Mononuclear cell (primary cell): ENCODE measurements around the gene ZNF320. TPM values are rescaled to one million over a fixed set of nuclear protein-coding genes. Genes with fewer than 3 reads are reported as not detected.
"Not testable (repeated sequence)": the region's sequence is repeated elsewhere in the genome, so short reads cannot be mapped to it uniquely, and the experiment has no call there.

ENCODE experiments used
- H3K27me3 ChIP-seq: 2 replicates; pipeline ENCODE4 v1.6.0; 2011; ENCODE audit warnings: low read length, control low read depth; ENCODE audit not compliant: insufficient read depth
- H3K4me1 ChIP-seq: 2 replicates; pipeline ENCODE4 v1.5.1; 2011; ENCODE audit warnings: mild to moderate bottlenecking, low read length, control low read depth; ENCODE audit not compliant: insufficient read depth
- H3K4me3 ChIP-seq: 2 replicates; pipeline ENCODE4 v1.5.1; 2011; ENCODE audit warnings: mild to moderate bottlenecking, low read length, moderate library complexity
- H3K9me3 ChIP-seq: 2 replicates; pipeline ENCODE4 v1.5.1; 2011; ENCODE audit warnings: low read depth, mild to moderate bottlenecking, control low read depth, low read length
- total RNA-seq: library from RNA; depleted of rRNA; stranded (reverse); fragments of >200 nt; gene quantifications from one replicate; pipeline ENCODE4 v1.2.3, GENCODE V29; 2012

ZNF320 gene
- total RNA-seq, 1 donor, result not detected

DNA sequence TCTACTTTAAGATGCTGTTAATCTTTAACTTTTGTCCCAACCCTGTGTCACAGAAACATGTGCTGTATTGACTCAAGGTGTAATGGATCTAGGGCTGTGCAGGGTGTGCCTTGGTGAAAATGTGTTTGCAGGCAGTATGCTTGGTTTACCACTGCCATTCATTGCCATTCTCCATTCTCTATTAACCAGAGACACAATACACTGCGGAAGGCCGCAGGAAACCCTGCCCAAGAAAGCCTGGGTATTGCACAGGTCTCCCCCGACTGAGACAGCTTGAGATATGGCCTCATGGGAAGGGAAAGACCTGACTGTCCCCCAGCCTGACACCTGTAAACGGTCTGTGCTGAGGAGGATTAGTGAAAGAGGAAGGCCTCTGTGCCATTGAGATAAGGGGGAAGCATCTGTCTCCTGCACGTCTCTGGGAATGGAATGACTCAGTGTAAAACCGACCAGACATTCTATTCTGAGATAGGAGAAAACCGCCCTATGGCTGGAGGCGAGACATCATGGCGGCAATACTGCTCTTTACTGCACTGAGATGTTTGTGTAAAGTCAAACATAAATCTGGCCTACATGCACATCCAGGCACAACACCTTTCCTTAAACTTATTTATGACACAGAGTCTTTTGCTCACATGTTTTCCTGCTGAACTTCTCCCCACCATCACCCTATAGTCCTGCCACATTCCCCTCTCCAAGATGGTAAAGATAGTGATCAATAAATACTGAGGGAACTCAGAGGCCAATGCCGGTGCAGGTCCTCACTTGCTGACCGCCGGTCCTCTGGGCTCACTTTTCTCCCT lies 38.9 kb upstream of the ZNF320 start:
- no peaks in the 10 kb centered on the region for H3K9me3 ChIP-seq

DNA sequence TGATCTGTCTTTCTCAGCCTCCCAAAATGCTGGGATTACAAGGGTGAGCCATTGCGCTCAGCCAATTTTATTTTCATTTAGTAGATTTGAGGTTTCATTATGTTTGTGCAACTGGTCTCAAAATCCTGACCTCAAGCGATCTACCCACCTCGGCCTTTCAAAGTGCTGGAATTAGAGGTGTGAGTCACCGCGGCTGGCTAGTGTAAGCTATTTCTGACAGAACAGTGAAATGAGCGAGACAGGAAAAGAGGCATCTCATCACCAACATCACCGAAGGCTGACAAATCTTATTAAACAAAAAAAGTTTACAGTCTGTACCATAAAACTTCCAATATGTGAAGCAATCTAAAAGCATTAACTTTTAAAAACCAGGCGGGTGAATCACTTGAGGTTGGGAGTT lies 38.0 kb upstream of the ZNF320 start:
- H3K27me3 ChIP-seq, result no peaks in the 10 kb centered on the region
- peaks cover 28% of the 10 kb centered on the region for H3K4me1 ChIP-seq
- H3K9me3 ChIP-seq, result no peaks in the 10 kb centered on the region
- H3K4me3 ChIP-seq, result no peak overlapping the region

More for the DNA sequence above, 38.9 kb upstream of the ZNF320 start:
- H3K27me3 ChIP-seq, result no peaks in the 10 kb centered on the region
- peaks cover 31% of the 10 kb centered on the region for H3K4me1 ChIP-seq
- H3K4me3 ChIP-seq, result no peak overlapping the region

DNA sequence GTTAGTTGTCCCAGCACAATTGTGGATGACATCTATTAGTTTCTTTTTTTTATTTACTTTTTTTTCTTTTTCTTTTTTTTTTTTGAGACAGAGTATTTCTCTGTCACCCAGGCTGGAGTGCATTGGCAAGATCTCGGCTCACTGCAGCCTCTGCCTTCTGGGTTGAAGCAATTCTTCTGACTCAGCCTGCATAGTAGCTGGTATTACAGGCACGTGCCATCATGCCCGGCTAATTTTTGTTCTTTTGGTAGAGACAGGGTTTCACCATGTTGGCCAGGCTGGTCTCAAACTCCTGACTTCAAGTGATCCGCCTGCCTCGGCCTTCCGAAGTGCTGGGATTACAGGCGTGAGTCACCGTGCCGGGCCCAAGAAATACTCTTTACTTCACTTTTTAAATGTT lies 27.2 kb upstream of the ZNF320 start:
- not testable (repeated sequence) for H3K9me3 ChIP-seq, H3K27me3 ChIP-seq, H3K4me3 ChIP-seq
- H3K4me1 ChIP-seq, result peaks cover 28% of the 10 kb centered on the region

DNA sequence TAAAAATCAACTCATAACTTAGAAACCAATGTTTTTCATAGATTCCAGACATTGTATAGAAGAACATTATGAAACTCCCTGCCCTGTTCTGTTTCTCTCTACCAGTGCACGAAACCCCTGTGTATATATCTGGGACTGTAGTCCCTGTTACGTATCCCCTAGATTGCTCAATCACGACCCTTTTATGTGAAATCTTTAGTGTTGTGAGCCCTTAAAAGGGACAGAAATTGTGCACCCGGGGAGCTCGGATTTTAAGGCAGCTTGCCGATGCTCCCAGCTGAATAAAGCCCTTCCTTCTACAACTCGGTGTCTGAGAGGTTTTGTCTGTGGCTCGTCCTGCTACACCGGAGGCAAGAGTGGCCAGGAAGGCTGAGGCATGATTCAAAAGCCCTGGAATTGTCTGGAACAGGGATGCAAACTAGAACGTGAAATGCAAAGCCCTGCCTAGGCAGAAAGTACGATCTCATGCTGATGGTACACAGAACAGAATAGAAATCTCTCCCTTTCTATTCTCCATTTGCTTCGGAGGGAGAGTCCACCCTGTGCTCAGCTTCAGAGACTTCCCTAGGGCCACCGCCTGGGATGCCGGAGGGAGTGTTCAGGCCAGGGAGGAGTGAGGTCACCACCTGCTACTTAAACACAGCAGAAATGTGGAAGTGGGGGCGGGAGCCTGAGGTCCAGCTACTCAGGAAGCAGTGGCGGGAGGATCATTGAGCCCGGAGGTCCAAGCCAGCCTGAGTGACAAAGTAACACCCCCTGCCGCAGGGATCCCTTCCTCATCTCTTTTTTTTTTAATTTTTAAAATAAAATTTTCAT lies 26.6 kb upstream of the ZNF320 start:
- Histone ChIP-seq H3K4me1 (peaks cover 28% of the 10 kb centered on the region), H3K9me3 (no peaks in the 10 kb centered on the region), H3K4me3 (peak overlapping the region; percentile 91)

DNA sequence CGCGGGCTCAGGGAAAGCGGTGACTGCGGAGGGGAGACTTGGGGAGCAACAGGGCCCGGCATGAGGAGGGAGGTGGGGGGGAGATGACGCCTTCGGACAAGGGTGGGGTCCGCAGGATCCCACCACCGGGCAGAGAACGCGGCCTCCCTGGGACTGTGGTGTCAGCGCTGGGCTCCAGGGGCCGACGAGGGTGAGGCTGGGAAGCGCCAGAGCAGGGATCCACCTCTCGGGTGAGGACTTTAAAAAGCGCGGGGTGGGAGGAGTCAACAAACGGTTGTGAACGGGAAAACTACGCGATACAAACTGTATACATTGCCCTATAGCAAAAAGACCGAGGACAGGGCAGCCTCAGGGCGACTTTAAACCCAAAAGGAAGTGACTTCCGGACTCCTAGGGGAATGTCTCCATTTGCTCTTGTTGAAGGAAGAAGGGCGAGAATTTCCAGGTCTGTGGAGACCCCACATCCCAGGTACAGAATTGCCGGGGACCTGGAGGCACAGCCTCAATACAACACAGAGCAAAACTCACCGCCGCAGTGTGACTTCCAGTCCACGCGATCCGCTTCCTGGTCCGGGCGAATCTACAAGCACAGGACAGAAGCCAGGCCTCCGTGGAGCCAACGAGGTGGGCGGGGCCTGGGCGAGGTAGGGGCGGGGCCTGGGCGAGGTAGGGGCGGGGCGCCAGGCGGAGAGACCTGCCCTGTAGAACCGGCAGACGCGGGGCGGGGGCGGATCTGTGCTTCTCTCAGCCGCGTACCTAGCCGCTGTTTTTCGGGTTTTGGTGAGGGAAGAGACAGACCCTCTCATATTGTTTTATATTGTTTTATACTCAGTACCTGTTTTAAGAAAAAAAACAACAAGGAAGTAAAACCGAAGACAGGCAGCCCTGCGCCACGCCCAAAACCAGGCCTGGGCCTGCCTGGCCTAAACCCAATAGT lies 25.7 kb upstream of the ZNF320 start, which contains the start of gene ZNF888:
Gene ZNF888 (minus strand): TSS at position 588 of the 937 bp plus-strand sequence. CDS start 5,555 bp downstream, outside the sequence.
- H3K27me3 ChIP-seq, result no peaks in the 10 kb centered on the region
- no peaks in the 10 kb centered on the region for H3K9me3 ChIP-seq
- peaks cover 28% of the 10 kb centered on the region for H3K4me1 ChIP-seq
- H3K4me3 ChIP-seq, result peak within 1 kb of the TSS; percentile 91

More for the DNA sequence above, 26.6 kb upstream of the ZNF320 start:
- H3K27me3 ChIP-seq, result no peaks in the 10 kb centered on the region

DNA sequence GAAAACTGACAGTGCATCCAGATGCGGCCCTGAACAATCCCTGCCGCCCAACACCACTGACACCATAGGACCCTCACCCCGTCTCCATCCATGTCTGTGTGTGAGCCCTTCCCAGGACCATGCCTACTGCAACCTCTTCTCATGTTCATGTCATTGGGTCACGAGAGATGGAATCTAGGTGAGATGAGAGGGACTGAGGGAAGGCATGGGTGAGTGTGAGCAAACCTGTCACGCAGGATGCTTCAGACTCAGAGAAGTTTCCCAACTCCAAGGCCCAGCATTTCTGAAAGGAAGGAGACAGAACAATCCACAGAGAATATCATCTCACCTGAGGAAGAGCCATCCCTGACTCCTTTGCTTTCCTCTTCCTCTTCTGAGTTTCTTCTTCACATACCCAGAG lies 20.1 kb upstream of the ZNF320 start:
- H3K4me3 ChIP-seq, result no peak overlapping the region
- no peaks in the 10 kb centered on the region for H3K27me3 ChIP-seq

DNA sequence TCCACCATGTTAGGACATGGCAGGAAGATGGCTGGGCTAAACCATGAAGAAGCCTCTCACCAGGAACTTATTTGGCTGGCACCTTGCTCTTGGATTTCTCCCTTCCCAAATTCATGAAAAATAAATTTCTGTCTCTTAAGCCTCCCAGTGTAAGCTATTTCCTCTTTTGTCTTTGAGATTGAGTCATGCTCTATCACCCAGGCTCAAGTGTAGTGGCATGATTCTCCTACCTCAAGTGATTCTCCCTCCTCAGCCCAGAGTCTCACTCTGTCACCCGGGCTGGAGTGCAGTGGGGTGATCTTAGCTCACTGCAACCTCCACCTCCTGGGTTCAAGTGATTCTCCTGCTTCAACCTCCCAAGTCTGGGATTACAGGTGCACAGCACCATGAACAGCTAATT lies 13.2 kb upstream of the ZNF320 start:
- Histone ChIP-seq H3K27me3 (no peaks in the 10 kb centered on the region), H3K9me3 (peaks cover 28% of the 10 kb centered on the region), H3K4me3 (no peak overlapping the region), H3K4me1 (no peaks in the 10 kb centered on the region)

More for the DNA sequence above, 20.1 kb upstream of the ZNF320 start:
- no peaks in the 10 kb centered on the region for H3K9me3 ChIP-seq
- H3K4me1 ChIP-seq, result peaks cover 10% of the 10 kb centered on the region

DNA sequence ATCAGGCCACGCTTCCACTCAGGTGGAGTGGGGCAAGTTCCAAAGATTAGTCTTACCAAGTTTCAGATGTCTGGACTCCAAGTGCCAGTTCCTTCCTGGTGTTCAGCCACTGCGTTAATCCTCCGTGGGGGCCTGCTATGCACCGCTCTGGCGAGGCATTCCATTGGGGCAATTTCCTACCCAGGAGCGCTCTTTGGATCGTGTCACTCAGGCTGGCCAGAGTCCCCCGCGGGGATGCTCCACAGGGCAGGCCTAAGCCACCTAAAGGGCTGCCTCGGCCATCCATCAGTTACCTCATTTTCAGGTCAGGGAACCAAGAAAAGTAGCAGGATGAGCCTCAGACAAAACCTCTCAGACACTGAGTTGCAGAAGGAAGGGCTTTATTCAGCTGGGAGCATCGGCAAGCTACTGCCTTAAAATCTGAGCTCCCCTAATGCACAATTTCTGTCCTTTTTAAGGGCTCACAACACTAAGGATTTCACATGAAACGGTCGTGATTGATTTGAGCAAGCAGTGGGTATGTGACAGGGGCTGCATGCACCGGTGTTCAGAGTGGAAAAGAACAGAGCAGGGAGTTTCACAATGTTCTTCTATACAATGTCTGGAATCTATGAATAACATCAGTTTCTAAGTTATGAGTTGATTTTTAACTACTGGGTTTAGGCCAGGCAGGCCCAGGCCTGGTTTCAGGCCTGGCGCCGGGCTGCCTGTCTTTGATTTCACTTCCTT lies 6.8 kb upstream of the ZNF320 start:
- not testable (repeated sequence) for H3K27me3 ChIP-seq, H3K4me3 ChIP-seq, H3K4me1 ChIP-seq
- H3K9me3 ChIP-seq, result peaks cover 28% of the 10 kb centered on the region

DNA sequence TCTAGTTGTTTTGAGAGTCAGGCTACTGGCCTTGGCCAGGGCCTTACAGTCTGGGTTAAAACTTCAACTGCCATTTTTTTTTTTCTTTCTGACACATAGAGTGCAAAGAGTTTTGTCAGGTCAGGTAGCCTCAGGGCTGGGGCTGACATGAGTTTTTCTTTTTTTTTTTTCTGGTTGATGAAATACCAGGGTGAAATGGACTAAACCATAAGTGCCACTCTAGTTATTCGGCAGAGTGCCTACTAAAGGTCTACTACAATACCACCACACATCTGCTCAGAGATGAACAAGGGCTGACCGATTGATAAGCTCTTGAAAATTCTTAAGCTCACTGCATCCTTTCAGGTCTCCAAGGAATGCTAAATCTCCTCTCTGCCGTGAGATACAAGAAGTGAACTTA lies 4.4 kb upstream of the ZNF320 start:
- Histone ChIP-seq H3K4me3 (no peak overlapping the region), H3K9me3 (peaks cover 12% of the 10 kb centered on the region), H3K27me3 (no peaks in the 10 kb centered on the region), H3K4me1 (peaks cover 5% of the 10 kb centered on the region)

DNA sequence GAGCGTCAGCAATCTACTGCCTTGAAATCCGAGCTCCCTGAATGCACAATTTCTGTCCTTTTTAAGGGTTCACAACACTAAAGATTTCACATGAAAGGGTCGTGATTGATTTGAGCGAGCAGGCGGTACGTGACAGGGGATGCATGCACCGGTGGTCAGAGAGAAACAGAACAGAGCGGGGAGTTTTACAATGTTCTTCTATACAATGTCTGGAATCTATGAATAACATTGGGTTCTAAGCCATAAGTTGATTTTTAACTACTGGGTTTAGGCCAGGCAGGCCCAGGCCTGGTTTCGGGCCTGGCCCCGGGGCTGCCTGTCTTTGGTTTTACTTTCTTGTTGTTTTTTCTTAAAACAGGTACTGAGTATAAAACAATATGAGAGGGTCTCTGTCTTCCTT lies 1.2 kb upstream of the ZNF320 start:
- not testable (repeated sequence) for H3K9me3 ChIP-seq, H3K27me3 ChIP-seq, H3K4me3 ChIP-seq
- peaks cover 13% of the 10 kb centered on the region for H3K4me1 ChIP-seq

DNA sequence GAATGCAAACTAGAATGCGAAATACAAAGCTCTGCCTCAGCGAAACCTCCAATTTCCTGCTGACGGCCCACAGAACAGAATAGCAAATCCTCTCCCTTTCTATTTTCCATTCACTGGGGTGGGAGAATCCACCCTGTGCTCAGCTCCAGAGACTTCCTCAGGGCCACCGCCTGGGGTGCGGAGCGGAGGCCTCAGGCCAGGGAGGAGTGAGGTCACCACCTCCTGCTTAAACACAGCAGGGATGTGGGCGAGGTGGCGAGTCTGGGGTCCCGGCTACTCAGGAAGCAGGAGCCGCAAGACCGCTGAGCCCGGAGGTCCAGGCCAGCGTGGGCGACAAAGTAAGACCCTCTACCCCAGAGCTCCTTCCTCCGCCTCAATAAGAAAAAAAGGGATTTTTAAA lies 666 bp upstream of the ZNF320 start:
- Histone ChIP-seq H3K4me3 (peak overlapping the region; percentile 60), H3K4me1 (peaks cover 13% of the 10 kb centered on the region), H3K9me3 (no peaks in the 10 kb centered on the region), H3K27me3 (no peaks in the 10 kb centered on the region)

DNA sequence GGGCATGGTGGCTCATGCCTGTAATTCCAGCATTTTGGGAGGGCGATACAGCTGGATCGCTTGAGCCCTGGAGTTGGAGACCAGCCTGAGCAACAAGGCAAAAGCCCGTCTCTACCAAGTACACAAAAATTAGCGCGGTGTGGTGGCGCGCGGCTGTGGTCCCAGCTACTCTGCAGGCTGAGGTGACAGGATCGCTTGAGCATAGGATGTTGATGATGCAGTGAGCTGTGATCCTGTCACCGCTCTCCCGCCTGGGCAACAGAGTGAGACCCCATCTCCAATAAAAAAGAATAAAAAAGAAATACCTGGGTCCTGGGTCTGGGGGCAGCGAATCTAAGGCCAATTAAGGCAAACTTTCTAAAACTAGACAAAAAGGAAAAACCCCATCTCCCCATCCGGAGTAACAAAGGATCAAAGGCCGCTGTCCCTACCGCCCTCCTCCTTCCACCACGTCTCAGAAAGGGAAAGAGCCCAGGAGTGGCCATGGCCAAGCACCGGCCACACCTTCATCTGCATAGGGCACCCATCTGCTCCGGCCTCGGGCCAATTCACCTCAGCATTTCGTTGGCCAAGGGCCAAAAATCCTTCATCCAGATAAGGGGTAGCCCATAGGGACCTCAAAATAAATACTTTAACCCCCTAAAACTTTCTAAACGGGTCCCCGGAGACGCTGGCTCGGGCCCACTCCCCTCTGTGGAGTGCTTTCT lies 851 bp downstream of the ZNF320 start:
- peaks cover 13% of the 10 kb centered on the region for H3K4me1 ChIP-seq
- no peaks in the 10 kb centered on the region for H3K27me3 ChIP-seq
- H3K9me3 ChIP-seq, result no peaks in the 10 kb centered on the region
- peak overlapping the region; percentile 60 for H3K4me3 ChIP-seq

DNA sequence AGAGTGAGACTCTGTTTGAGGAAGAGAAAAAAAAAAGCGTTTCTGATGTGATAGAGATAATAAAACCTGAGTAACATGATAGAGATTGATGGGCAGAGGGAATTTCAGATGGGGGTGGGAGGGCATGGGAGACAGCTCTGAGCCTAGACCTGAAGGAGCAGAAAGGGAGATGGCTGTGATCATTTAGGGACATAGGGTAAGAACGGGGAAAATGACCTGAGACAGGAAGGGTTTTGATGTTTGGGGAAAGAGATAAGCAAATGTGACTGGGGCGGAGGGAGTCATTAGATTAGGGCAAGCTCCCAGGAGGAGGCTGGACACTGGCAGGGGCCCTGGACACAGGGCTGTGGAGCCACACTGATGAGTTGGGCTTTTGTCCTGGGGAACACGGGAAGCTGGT lies 6.1 kb downstream of the ZNF320 start:
- Histone ChIP-seq H3K27me3 (no peaks in the 10 kb centered on the region), H3K4me1 (peaks cover 3% of the 10 kb centered on the region)

DNA sequence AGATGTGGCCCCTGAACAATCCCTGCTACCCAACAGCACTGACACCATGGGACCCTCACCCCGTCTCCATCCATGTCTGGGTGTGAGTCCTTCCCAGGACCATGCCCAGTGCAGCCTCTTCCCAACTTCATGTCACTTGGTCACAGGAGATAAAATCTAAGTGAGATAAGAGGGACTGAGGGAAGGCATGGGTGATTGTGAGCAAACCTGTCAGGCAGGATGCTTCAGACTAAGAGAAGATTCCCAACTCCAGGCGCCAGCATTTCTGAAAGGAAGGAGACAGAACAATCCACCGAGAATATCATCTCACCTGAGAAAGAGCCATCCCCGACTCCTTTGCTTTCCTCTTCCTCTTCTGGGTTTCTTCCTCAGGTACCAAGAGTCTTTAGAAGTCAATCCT lies 7.5 kb downstream of the ZNF320 start:
- peaks cover under 1% of the 10 kb centered on the region for H3K9me3 ChIP-seq
- H3K27me3 ChIP-seq, result no peaks in the 10 kb centered on the region
- H3K4me3 ChIP-seq, result no peak overlapping the region
- no peaks in the 10 kb centered on the region for H3K4me1 ChIP-seq

More for the DNA sequence above, 6.1 kb downstream of the ZNF320 start:
- Histone ChIP-seq H3K4me3 (no peak overlapping the region), H3K9me3 (no peaks in the 10 kb centered on the region)
